A549 (cell line): Measurements from ENCODE around the gene EIF4E.

Experiments
- CTCF ChIP-seq: fragments of >200 bp; sonication (Bioruptor Twin); formaldehyde crosslinking; IDR thresholded peaks from 3 replicates; pipeline ENCODE4 v1.5.1; 2016
- RNF2 ChIP-seq: fragments of 200-600 bp; sonication (generic); IDR thresholded peaks from 2 replicates; pipeline ENCODE4 v1.6.1; 2016; ENCODE audit warnings: low read depth, mild to moderate bottlenecking, antibody characterized with exemption, moderate library complexity, borderline replicate concordance

DNA sequence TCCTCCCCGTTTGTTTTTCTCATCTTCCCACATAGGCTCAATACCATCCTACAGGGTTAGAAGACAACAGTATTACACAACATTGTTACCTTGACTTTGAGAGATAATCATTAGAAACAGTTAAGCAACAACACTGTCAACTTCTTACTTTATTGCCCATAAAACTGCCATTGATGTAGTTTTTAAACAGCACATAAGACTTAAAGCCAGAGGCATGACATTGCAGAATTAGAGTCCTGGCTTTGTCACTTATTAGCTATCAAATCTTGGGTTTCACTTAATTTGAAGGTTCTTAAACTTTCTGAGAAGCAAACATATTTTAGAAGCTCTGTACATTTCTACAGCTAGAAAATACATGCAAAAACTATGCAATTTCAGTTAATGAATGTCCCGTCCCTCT, 41.8 kb downstream of the EIF4E start:
- TF ChIP-seq CTCF, result no peak
- no peak for TF ChIP-seq RNF2
